Activated CD8-positive, alpha-beta memory T cell treated with anti-CD3 and anti-CD28 coated beads for 36 hours (primary cell): ENCODE results near the gene ZNF761. TPM values are rescaled to one million over a fixed set of nuclear protein-coding genes. Genes with fewer than 3 reads are reported as not detected.
"Not testable (repeated sequence)": the region's sequence is repeated elsewhere in the genome, so short reads cannot be mapped to it uniquely, and the experiment has no call there.

Experiments
- CTCF ChIA-PET: fragments of 350-600 bp; sonication (Branson Sonifier 250); formaldehyde crosslinking; loops from one replicate; lab custom pipeline; 2021; ENCODE audit warnings: antibody characterized with exemption; lab: Charles Lee
- POLR2A ChIA-PET: fragments of 350-600 bp; sonication (Branson Sonifier 250); formaldehyde crosslinking; loops from one replicate; lab custom pipeline; 2021; ENCODE audit warnings: antibody characterized with exemption; lab: Charles Lee
- total RNA-seq, 2 experiments: library from RNA; stranded (reverse); gene quantifications; one replicate each; pipeline ENCODE4 v1.2.3, GENCODE V29; 2021

Gene ZNF761
- total RNA-seq: 1 to 10 TPM; 9.5 to 9.7 TPM

- CTCF ChIA-PET: no interaction called here
- POLR2A ChIA-PET: no interaction called here
Measured at GRCh38 chr19:53431399-53432087, at the start of gene ZNF761. ZNF761 (plus strand) TSS chr19:53431984; CDS start chr19:53447269, 15,285 bp downstream.

- ChIA-PET POLR2A (no interaction called here), CTCF (no interaction called here)
Measured at GRCh38 chr19:53388168-53388567, 43.6 kb upstream of the ZNF761 start.

DNA sequence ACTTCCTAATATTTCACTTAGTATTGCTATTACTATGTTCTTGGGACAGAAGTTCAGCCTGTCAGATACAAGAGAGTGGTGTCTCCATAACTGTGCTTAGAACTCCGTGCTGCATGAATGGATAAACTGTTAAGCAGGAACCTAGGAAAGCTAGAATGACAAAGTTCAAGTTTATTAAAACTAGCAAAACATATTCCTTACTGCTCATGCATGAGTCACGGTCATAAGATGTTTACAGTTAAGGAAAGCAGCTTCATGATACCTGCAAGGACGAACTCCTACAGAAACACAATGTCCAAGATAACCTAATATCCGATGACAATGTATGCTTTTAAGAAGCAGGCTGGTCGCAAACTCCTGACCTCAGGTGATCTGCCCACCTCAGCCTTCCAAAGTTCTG is 42.9 kb upstream of the ZNF761 start:
- ChIA-PET POLR2A (no interaction called here), CTCF (no interaction called here)

GRCh38 chr19:53389571-53389970 is 42.2 kb upstream of the ZNF761 start:
- ChIA-PET POLR2A (no interaction called here), CTCF (no interaction called here)

- POLR2A ChIA-PET: no interaction called here
- CTCF ChIA-PET: no interaction called here
Measured at GRCh38 chr19:53389978-53390377, 41.8 kb upstream of the ZNF761 start.

GRCh38 chr19:53394522-53394973 is 37.2 kb upstream of the ZNF761 start:
- POLR2A ChIA-PET: interaction anchor here (0.6 kb wide), 1 partner anchor 126 kb away, joined by 3 read pairs; no protein-coding TSS in a partner anchor
- CTCF ChIA-PET: no interaction called here

DNA sequence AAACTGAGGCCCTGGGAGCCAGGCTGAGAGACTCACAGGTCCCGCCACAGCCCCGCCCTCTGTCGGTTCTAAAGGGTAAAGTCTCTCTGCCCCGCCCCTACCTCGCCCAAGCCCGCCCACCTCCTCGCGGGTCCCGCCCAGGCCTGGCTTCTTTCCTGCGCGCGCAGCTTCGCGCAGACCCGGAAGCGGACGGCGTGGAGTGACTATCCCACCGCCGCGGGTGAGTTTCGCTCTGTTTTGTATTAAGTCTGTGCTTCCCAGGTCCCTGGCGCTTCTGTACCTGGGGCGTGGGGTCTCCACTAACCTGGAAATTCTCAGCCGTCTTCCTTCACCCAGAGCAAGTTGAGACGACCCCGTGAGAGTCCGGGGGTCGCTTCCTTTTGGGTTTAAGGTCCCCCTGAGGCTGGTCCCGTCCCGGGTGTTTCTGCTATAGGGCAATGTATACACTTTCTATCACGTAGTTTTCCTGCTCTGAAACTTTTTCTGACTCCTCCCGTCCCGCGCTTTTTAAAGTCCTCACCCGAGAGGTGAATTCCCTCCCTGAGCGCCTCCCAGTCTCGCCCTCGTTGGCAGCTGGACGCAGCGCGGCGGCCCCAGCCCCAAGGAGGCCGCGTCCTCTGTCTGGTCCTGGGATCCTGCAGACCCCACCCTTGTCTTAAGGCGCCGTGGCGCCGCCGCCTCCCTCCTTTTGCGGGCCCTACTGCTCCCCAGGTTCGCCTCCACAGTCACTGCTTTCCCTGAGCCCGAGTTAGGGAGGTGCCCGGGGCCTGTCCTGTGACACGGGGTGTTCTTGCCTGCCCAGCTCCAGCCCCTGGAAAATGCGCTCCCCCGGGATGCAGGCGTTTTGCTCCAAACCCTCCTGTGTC is 36.6 kb upstream of the ZNF761 start, which contains the start of gene ZNF765:
Gene ZNF765, plus strand, starts transcription at position 176 of the 866 bp plus-strand sequence. CDS start 2,867 bp downstream, outside the sequence.
- POLR2A ChIA-PET: interaction anchor here (0.6 kb wide), 1 partner anchor 125 kb away, joined by 3 read pairs; no protein-coding TSS in a partner anchor
- CTCF ChIA-PET: interaction anchor here (0.5 kb wide), 1 partner anchor 9 kb away, joined by 3 read pairs; no protein-coding TSS in a partner anchor

DNA sequence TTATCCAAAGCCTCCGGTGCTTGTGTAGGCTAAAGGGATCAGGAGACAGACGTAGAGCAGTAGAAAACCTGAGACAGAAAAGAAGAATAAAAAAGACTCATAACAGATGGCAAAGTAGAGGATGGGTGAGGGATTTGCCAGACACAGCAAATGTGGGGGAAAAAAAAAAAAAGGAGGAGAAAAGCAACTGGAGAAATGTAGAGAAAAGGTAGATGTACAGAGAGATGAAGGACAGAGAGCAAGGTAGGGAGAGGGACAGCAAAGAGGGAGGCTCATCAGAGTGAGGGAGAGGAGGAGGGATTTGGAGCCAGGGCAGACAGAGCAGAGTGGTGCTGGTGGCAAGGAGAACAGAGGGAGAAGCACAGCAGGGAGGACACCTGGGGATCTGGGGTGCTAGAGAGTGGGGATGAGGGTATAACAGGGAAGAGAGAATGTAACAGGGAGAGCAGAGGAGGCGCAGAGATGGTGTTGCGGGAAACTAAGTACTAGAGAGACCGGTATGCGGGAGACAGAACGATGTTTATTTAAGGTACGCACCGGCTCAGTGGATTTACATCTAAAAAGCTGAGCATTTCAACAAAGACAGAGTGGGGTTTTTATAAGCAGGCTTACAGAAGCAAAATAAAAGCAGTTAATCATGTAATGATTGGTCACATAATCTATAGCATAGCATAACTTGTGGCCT is 35.8 kb upstream of the ZNF761 start:
- POLR2A ChIA-PET, CTCF ChIA-PET: not testable (repeated sequence)

DNA sequence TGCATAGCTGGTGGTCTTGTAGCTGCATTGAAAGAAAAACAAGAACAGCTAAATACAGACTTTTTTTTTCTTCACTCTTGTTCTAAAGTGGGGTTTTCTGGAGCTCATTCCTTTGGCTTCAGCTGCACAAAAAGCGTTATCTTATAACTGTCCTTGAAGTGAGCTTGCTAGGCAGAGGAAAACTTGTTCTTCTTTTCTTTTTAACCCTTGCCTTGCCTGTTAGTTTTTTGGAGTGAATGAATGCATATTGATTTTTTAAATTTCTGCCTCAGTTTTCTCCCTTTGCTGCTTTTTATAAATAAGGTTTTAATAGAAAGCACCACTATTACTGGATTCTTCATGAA is 35.3 kb upstream of the ZNF761 start:
- POLR2A ChIA-PET: no interaction called here
- CTCF ChIA-PET: no interaction called here

GRCh38 chr19:53397918-53398317 is 33.9 kb upstream of the ZNF761 start:
- POLR2A ChIA-PET: not testable (repeated sequence)
- CTCF ChIA-PET: interaction anchor here (1.1 kb wide), 1 partner anchor 41 kb away, joined by 3 read pairs; no protein-coding TSS in a partner anchor

DNA sequence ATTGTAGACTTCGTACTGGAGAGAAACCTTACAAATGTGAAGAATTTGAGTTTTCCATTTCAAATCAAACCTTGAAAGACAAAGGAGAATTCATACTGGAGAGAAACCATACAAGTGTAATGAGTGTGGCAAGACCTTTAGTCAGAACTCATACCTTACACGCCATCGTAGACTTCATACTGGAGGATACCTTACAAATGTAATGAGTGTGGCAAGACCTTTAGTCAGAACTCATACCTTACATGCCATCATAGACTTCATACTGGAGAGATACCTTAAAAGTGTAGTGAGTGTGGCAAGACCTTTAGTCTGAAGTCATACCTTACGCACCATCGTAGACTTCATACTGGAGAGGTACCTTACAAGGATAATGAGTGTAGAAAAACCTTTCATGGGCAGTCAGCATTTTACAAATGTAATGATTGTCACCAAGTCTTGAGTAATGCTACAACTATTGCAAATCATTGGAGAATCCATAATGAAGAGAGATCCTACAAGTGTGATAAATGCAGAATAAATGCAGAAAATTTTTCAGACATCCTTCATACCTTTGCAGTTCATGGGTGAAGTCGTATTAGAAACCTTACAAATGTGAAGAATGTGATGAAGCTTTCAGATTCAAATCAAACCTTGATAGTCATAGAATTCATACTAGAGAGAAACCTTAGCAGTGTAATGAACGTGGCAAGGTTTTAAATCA is 22.1 kb upstream of the ZNF761 start:
- CTCF ChIA-PET: no interaction called here

DNA sequence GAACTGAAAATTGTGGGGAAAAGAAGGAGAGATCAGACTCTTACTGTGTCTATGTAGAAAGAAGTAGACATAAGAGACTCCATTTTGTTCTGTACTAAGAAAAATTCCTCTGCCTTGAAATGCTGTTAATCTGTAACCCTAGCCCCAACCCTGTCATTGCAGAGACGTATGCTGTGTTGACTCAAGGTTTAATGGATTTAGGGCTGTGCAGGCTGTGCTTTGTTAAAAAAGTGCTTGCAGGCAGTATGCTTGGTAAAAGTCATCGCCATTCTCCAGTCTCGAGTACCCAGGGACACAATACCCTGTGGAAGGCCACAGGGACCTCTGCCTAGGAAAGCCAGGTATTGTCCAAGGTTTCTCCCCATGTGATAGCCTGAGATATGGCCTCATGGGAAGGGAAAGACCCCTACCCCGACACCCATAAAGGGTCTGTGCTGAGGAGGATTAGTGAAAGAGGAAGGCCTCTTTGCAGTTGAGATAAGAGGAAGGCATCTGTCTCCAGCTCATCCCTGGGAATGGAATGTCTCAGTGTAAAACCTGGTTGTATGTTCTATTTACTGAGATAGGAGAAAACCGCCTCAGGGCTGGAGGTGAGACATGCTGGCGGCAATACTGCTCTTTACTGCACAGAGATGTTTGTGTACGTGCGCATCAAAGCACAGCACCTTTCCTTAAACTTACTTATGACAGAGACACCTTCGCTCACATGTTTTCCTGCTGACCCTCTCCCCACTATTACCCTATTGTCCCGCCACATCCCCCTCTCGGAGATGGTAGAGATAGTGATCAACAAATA is 11.1 kb upstream of the ZNF761 start:
- CTCF ChIA-PET, POLR2A ChIA-PET: not testable (repeated sequence)

More for the DNA sequence above, 22.1 kb upstream of the ZNF761 start:
- POLR2A ChIA-PET: no interaction called here

DNA sequence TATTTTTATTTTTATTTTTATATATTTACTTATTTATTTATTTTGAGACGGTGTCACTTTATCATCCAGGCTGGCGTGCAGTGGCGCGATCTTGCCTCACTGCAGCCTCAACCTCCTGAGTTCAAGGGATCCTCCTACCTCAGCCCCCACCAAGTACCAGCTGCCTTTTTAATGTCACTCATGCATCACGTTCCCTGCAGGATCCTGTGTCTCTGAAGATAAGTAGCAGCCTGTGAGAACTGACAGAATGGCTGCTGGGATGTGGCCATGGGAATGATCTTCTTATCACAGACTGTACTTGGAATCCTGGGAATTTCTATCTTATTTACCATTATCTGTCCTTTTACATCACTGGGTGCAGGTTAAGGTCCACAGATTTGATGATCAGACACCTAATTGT is 9.2 kb upstream of the ZNF761 start:
- CTCF ChIA-PET: no interaction called here
- POLR2A ChIA-PET: no interaction called here

DNA sequence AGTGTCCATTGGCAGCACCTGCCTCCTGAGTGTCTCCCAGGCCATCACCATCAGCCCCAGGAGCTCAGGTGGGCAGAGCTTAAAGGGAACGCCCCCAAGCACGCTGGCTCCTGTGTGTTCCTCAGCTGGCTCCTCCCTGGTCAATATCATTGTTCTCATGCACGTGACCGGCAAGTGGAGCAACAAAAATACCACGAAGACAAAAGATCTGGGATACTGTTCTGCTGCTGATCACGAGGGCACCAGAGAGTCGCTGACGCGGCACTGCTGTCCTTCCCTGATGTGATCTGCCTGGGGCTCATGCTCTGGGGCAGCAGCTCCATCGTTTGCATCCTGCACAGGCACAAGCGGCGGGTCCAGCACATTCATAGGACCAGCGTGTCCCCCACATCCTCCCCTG is 8.7 kb upstream of the ZNF761 start:
- POLR2A ChIA-PET, CTCF ChIA-PET: not testable (repeated sequence)

GRCh38 chr19:53423680-53424079 is 8.1 kb upstream of the ZNF761 start:
- POLR2A ChIA-PET, CTCF ChIA-PET: not testable (repeated sequence)

DNA sequence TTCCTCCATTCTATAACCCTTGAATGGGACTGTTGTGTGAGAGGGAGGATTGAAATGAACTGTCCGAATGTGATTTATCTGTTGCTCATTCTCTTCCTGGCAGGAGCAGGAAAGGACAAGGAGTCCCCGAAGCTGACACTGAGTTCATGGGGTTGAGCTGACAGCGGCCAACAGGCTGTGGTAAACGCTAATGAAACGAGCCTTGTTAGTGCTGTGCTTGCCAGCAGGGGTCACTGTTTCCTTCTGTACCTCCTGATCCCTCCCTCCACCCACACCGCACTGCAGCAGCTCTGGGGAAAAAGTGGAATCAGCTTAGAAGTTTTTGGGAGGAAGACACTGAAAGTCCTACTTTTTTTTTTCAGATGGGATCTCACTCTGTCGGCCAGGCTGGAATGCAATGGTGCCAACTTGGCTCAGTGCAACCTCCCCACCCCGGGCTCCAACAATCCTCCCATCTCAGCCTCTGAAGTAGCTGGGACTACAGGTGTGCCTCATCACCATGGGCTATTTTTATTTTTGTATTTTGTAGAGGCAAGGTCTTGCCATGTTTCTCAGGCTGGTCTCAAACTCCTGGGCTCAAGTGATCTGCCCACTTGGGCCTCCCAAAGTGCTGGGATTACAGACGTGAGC is 6.7 kb upstream of the ZNF761 start:
- CTCF ChIA-PET: interaction anchor here (0.6 to 1.1 kb wide), 6 partner anchors 10 to 323 kb away, joined by 3 to 5 read pairs (median 3); no protein-coding TSS in a partner anchor
- POLR2A ChIA-PET: interaction anchor here (0.7 kb wide), 1 partner anchor 86 kb away, joined by 6 read pairs; no protein-coding TSS in a partner anchor

- ChIA-PET POLR2A (no interaction called here), CTCF (no interaction called here)
Measured at GRCh38 chr19:53432088-53432661, 391 bp downstream of the ZNF761 start.
